ENCODE data around the gene DCAF5.

DNA sequence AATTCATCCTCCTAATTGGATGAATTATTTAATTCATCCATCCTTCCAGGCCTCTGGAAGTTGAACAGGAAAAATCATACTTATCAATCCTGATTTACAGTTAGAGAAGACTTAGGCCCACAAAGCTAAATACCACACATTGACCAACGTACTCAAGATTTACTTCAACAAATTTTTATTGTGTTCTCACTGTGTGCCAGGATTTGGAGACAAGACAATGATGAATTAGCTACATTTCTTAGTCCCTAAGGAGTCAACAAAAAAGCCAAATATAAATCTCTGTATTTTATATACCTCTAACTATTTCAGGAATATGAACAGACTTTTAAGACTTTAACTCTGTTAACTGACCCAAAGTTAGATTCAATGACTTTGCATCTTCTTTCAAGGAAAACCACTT, 63.9 kb downstream of the DCAF5 start:
- TF ChIP-seq, protein P1, sequence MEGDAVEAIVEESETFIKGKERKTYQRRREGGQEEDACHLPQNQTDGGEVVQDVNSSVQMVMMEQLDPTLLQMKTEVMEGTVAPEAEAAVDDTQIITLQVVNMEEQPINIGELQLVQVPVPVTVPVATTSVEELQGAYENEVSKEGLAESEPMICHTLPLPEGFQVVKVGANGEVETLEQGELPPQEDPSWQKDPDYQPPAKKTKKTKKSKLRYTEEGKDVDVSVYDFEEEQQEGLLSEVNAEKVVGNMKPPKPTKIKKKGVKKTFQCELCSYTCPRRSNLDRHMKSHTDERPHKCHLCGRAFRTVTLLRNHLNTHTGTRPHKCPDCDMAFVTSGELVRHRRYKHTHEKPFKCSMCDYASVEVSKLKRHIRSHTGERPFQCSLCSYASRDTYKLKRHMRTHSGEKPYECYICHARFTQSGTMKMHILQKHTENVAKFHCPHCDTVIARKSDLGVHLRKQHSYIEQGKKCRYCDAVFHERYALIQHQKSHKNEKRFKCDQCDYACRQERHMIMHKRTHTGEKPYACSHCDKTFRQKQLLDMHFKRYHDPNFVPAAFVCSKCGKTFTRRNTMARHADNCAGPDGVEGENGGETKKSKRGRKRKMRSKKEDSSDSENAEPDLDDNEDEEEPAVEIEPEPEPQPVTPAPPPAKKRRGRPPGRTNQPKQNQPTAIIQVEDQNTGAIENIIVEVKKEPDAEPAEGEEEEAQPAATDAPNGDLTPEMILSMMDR (IDR thresholded peaks at IDR 0.05) = no peak
- no peak for TF ChIP-seq POLR2A (IDR thresholded peaks at IDR 0.05)
